IMR-90 (cell line): Measurements from ENCODE around the gene PDE4B. TPM values are rescaled to one million over a fixed set of nuclear protein-coding genes. Genes with fewer than 3 reads are reported as not detected.

Source experiments
- ATAC-seq: fragments of 200-7000 bp; cut with Tn5 transposase; 2 replicates; pipeline ENCODE4 v1.9.1; 2020; ENCODE audit warnings: low read depth, mild to moderate bottlenecking, moderate library complexity
- BruUV-seq: library from RNA; stranded (reverse); fragments of 400-500 nt; replicated peaks from 2 replicates; lab custom pipeline; 2021; lab: Mats Ljungman, UMichigan
- CTCF ChIA-PET: fragments of 300-600 bp; formaldehyde crosslinking; extraction: SDS; loops from one replicate; lab custom pipeline; 2021; ENCODE audit warnings: antibody characterized with exemption; lab: Yijun Ruan, JAX
- POLR2A ChIA-PET: fragments of 300-600 bp; sonication (Branson Sonifier 250); formaldehyde crosslinking; loops from one replicate; lab custom pipeline; 2022; ENCODE audit warnings: antibody characterized with exemption; ENCODE audit not compliant: unreplicated experiment; lab: Charles Lee
- DNase-seq: peaks from one replicate; pipeline ENCODE4 v3.0.0; 2013
- H2AFZ ChIP-seq: replicated peaks from 2 replicates; pipeline ENCODE3; 2013; ENCODE audit warnings: low read length, mild to moderate bottlenecking; ENCODE audit not compliant: poor library complexity
- H2AK5ac ChIP-seq: 2 replicates; pipeline ENCODE4 v1.6.1; 2013; ENCODE audit warnings: low read depth, low read length, inconsistent platforms
- H2AK9ac ChIP-seq: replicated peaks from 2 replicates; pipeline ENCODE3; 2013; ENCODE audit warnings: mild to moderate bottlenecking, low read depth, low read length, moderate library complexity; ENCODE audit not compliant: poor library complexity
- H2BK120ac ChIP-seq: 2 replicates; pipeline ENCODE4 v1.6.1; 2013; ENCODE audit warnings: low read depth, low read length, inconsistent platforms
- H2BK15ac ChIP-seq: 3 replicates; pipeline ENCODE4 v1.6.1; 2013; ENCODE audit warnings: low read depth, low read length, inconsistent platforms
- H2BK20ac ChIP-seq: 2 replicates; pipeline ENCODE4 v1.6.1; 2013; ENCODE audit warnings: low read depth, mild to moderate bottlenecking, inconsistent platforms, low read length, moderate library complexity
- H2BK5ac ChIP-seq: 2 replicates; pipeline ENCODE4 v1.6.1; 2013; ENCODE audit warnings: mild to moderate bottlenecking, low read depth, low read length, inconsistent platforms; ENCODE audit not compliant: poor library complexity, severe bottlenecking
- H3K14ac ChIP-seq: replicated peaks from 2 replicates; pipeline ENCODE4 v1.6.1; 2013; ENCODE audit warnings: low read depth, low read length, inconsistent platforms
- H3K18ac ChIP-seq: 2 replicates; pipeline ENCODE4 v1.6.1; 2013; ENCODE audit warnings: low read depth, low read length, control low read depth
- H3K23ac ChIP-seq: 2 replicates; pipeline ENCODE4 v1.6.1; 2013; ENCODE audit warnings: low read depth, low read length, inconsistent platforms
- H3K27ac ChIP-seq: 2 replicates; pipeline ENCODE4 v1.5.1; 2013; ENCODE audit warnings: mild to moderate bottlenecking, control low read depth, low read length; ENCODE audit not compliant: insufficient read depth
- H3K27me3 ChIP-seq: 2 replicates; pipeline ENCODE4 v1.6.1; 2013; ENCODE audit warnings: low read length; ENCODE audit not compliant: control insufficient read depth, insufficient read depth
- H3K36me3 ChIP-seq: 2 replicates; pipeline ENCODE4 v1.6.1; 2013; ENCODE audit warnings: low read length, mixed read lengths; ENCODE audit not compliant: control insufficient read depth, insufficient read depth
- H3K4ac ChIP-seq: 2 replicates; pipeline ENCODE4 v1.6.1; 2013; ENCODE audit warnings: low read depth, low read length, inconsistent platforms
- H3K4me1 ChIP-seq: 2 replicates; pipeline ENCODE4 v1.6.1; 2013; ENCODE audit warnings: low read length, mixed read lengths; ENCODE audit not compliant: control insufficient read depth, insufficient read depth
- H3K4me2 ChIP-seq: 2 replicates; pipeline ENCODE4 v1.6.1; 2013; ENCODE audit warnings: low read depth, mild to moderate bottlenecking, control low read depth, low read length, moderate library complexity
- H3K4me3 ChIP-seq: 2 replicates; pipeline ENCODE4 v1.5.1; 2013; ENCODE audit warnings: low read depth, mild to moderate bottlenecking, control low read depth, low read length, moderate library complexity; ENCODE audit not compliant: insufficient read depth
- H3K56ac ChIP-seq: 2 replicates; pipeline ENCODE4 v1.6.1; 2013; ENCODE audit warnings: low read length, inconsistent platforms; ENCODE audit not compliant: insufficient read depth; ENCODE audit errors: extremely low read depth
- H3K79me1 ChIP-seq, 2 experiments: 2 replicates each; pipeline ENCODE4 v1.6.1; 2013; ENCODE audit warnings: low read length in 2 of 2, inconsistent platforms in 1 of 2, low read depth in 1 of 2
- H3K9ac ChIP-seq: 2 replicates; pipeline ENCODE4 v1.6.1; 2013; ENCODE audit warnings: low read depth, low read length, control low read depth
- H3K9me1 ChIP-seq: 2 replicates; pipeline ENCODE4 v1.6.1; 2013; ENCODE audit warnings: low read length, inconsistent platforms; ENCODE audit not compliant: insufficient read depth
- H3K9me3 ChIP-seq: 2 replicates; pipeline ENCODE4 v1.6.1; 2013; ENCODE audit warnings: low read length; ENCODE audit not compliant: control insufficient read depth, insufficient read depth
- H4K20me1 ChIP-seq: 2 replicates; pipeline ENCODE4 v1.6.1; 2013; ENCODE audit warnings: low read length, inconsistent platforms; ENCODE audit not compliant: insufficient read depth
- H4K5ac ChIP-seq: 2 replicates; pipeline ENCODE4 v1.6.1; 2013; ENCODE audit warnings: mild to moderate bottlenecking, low read depth, low read length, control low read depth
- H4K8ac ChIP-seq, 2 experiments: 2 replicates each; pipeline ENCODE4 v1.6.1; 2013; ENCODE audit warnings: low read depth in 2 of 2, low read length in 2 of 2, control low read depth in 1 of 2, inconsistent platforms in 1 of 2
- H4K91ac ChIP-seq: 2 replicates; pipeline ENCODE4 v1.6.1; 2013; ENCODE audit warnings: low read depth, low read length, inconsistent platforms; ENCODE audit not compliant: insufficient read depth
- CHD1 ChIP-seq: IDR thresholded peaks from 2 replicates; pipeline ENCODE4 v1.6.1; 2012; ENCODE audit warnings: low read depth, low read length, improper control_type of control experiment
- ELK1 ChIP-seq: fragments of 150-350 bp; IDR thresholded peaks from 2 replicates; pipeline ENCODE4 v1.6.1; 2016; ENCODE audit warnings: low read depth, mild to moderate bottlenecking, low read length, moderate library complexity, borderline replicate concordance
- FOS ChIP-seq: fragments of 150-350 bp; IDR thresholded peaks from 2 replicates; pipeline ENCODE4 v1.6.1; 2016; ENCODE audit warnings: low read depth, low read length
- NFE2L2 ChIP-seq: fragments of 150-350 bp; IDR thresholded peaks from 2 replicates; pipeline ENCODE4 v1.6.1; 2016; ENCODE audit warnings: low read depth, mild to moderate bottlenecking, low read length
- WGBS, 2 experiments: methylation state at CpG; one replicate each; pipeline versions ENCODE4 v1.1.5 to v1.1.7; 2013; ENCODE audit warnings: missing lambda C conversion rate in 2 of 2; ENCODE audit not compliant: insufficient read length in 1 of 2; ENCODE audit errors: extremely low coverage in 2 of 2; 5-methylcytosine and 5-hydroxymethylcytosine counted together
- dilution Hi-C: fragments of 300-500 bp; cut with HindIII; formaldehyde crosslinking; loops from one replicate; pipeline ENCODE4 v1.14.3; 2018; ENCODE audit warnings: low sequenced_read_pairs; ENCODE audit not compliant: unreplicated experiment
- in situ Hi-C: fragments of 300-500 bp; cut with MboI; formaldehyde crosslinking; loops from 3 replicates; pipeline ENCODE4 v1.14.3; 2019; ENCODE audit warnings: low sequenced_read_pairs, inconsistent platforms, mixed read lengths
- intact Hi-C: fragments of 100-400 bp; cut with micrococcal nuclease; formaldehyde crosslinking; loops from 2 replicates; pipeline ENCODE4 v1.10.0; 2022
- polyA plus RNA-seq, 3 experiments: library from polyadenylated mRNA; depleted of rRNA; stranded (reverse); fragments of >200 nt; gene quantifications; 2 replicates each; pipeline ENCODE4 v1.2.3, GENCODE V29; 2012; ENCODE audit warnings: low replicate concordance in 1 of 3
- total RNA-seq: library from RNA; depleted of rRNA; stranded (reverse); fragments of >200 nt; gene quantifications from 2 replicates; pipeline ENCODE4 v1.2.3, GENCODE V29; 2012

The PDE4B gene
- total and polyA plus RNA-seq, 2 of the 4 experiments (the other 2 are of a cell fraction) = 5.8 to 21.3 TPM

- Histone ChIP-seq H3K4me2 (no peak overlapping the region), H4K5ac (no peak overlapping the region), H2BK5ac (no peak overlapping the region), H4K91ac (no peak overlapping the region), H3K14ac (no peak overlapping the region), H3K36me3 (no peaks in the 10 kb centered on the region), H3K9ac (no peak overlapping the region), H3K4me3 (no peak overlapping the region), H2AK9ac (no peak overlapping the region), H4K20me1 (no peaks in the 10 kb centered on the region), H3K4ac (peak overlapping the region; percentile 35; the same call in 1 of the 2 replicates), H2AK5ac (no peak overlapping the region), H2BK120ac (no peak overlapping the region), H3K18ac (no peak overlapping the region), H3K9me3 (no peaks in the 10 kb centered on the region), H3K27me3 (no peaks in the 10 kb centered on the region), H3K27ac (no peak overlapping the region), H3K9me1 (peaks cover 3% of the 10 kb centered on the region; the same call in 1 of the 2 replicates), H3K56ac (no peak overlapping the region), H3K79me1 (no peaks in the 10 kb centered on the region), H2BK15ac (peak overlapping the region; percentile 54; the same call in 1 of the 3 replicates), H4K8ac (no peak overlapping the region), H3K23ac (no peak overlapping the region), H2AFZ (no peak overlapping the region), H2BK20ac (no peak overlapping the region), H3K4me1 (peaks cover 18% of the 10 kb centered on the region)
- WGBS, 2 experiments = no CpG with 5 or more reads among the region's 3 CpGs
- dilution Hi-C loops (no loop called here), intact Hi-C loops (no loop called here), in situ Hi-C loops (no loop called here)
- ChIA-PET CTCF (interaction anchor here (1.5 kb wide), 1 partner anchor 161 kb away, joined by 3 read pairs; no protein-coding TSS in a partner anchor), POLR2A (no interaction called here)
- no peak for ATAC-seq
- no TSS peak for BruUV-seq
- DNase-seq = no peak
- no peak for TF ChIP-seq FOS
- no peak for TF ChIP-seq NFE2L2
- TF ChIP-seq ELK1 = no peak
- TF ChIP-seq CHD1 = no peak
Measured at GRCh38 chr1:66276218-66276617, 483.5 kb downstream of the PDE4B start.
